Hepatocyte (in vitro differentiated cells): ENCODE measurements around the gene ADPRS. TPM values are rescaled to one million over a fixed set of nuclear protein-coding genes. Genes with fewer than 3 reads are reported as not detected.

ENCODE experiments used
- DNase-seq: peaks from one replicate; pipeline ENCODE4 v3.0.0-alpha.2; 2016; ENCODE audit warnings: low spot score
- H2AFZ ChIP-seq: fragments of 200-600 bp; sonication (generic); 2 replicates; pipeline ENCODE4 v1.6.0; 2016; ENCODE audit warnings: antibody characterized with exemption, mild to moderate bottlenecking
- H3K27ac ChIP-seq: fragments of 200-600 bp; sonication (generic); 2 replicates; pipeline ENCODE4 v1.5.1; 2016; ENCODE audit warnings: mild to moderate bottlenecking
- H3K27me3 ChIP-seq: fragments of 200-600 bp; sonication (generic); 2 replicates; pipeline ENCODE4 v1.6.1; 2016
- H3K36me3 ChIP-seq: fragments of 200-600 bp; sonication (generic); replicated peaks from 2 replicates; pipeline ENCODE4 v1.5.1; 2016; ENCODE audit warnings: low read depth; ENCODE audit not compliant: insufficient read depth
- H3K4me1 ChIP-seq: fragments of 200-600 bp; sonication (generic); 2 replicates; pipeline ENCODE4 v1.5.1; 2016; ENCODE audit warnings: mild to moderate bottlenecking, moderate library complexity; ENCODE audit not compliant: insufficient read depth
- H3K4me2 ChIP-seq: fragments of 200-600 bp; sonication (generic); 2 replicates; pipeline ENCODE4 v1.6.0; 2016
- H3K4me3 ChIP-seq: fragments of 200-600 bp; sonication (generic); 2 replicates; pipeline ENCODE4 v1.5.1; 2016; ENCODE audit warnings: mild to moderate bottlenecking
- H3K79me2 ChIP-seq: fragments of 200-600 bp; sonication (generic); 2 replicates; pipeline ENCODE4 v1.6.0; 2017; ENCODE audit warnings: mild to moderate bottlenecking
- H3K9me2 ChIP-seq: fragments of 200-600 bp; sonication (generic); replicated peaks from 2 replicates; pipeline ENCODE4 v1.6.0; 2017; ENCODE audit warnings: mild to moderate bottlenecking; ENCODE audit not compliant: insufficient read depth
- H3K9me3 ChIP-seq: fragments of 200-600 bp; sonication (generic); 2 replicates; pipeline ENCODE4 v1.5.1; 2016; ENCODE audit warnings: low read depth, mild to moderate bottlenecking
- H4K20me1 ChIP-seq: fragments of 200-600 bp; sonication (generic); 2 replicates; pipeline ENCODE4 v1.6.0; 2016; ENCODE audit warnings: mild to moderate bottlenecking; ENCODE audit not compliant: insufficient read depth, poor library complexity, severe bottlenecking
- EZH2 ChIP-seq: fragments of 200-600 bp; sonication (generic); IDR thresholded peaks from 2 replicates; pipeline ENCODE4 v1.6.1; 2016; ENCODE audit warnings: antibody characterized with exemption, mild to moderate bottlenecking, borderline replicate concordance
- EZH2phosphoT487 ChIP-seq: fragments of 200-600 bp; sonication (generic); IDR thresholded peaks from one replicate; pipeline ENCODE4 v1.6.1; 2018; ENCODE audit warnings: antibody characterized with exemption, mild to moderate bottlenecking, low read depth, moderate library complexity; ENCODE audit not compliant: unreplicated experiment, severe bottlenecking
- WGBS: methylation state at CpG from one replicate; pipeline ENCODE4 v1.1.6; 2016; ENCODE audit warnings: low lambda C conversion rate; ENCODE audit errors: missing lambda C conversion rate; 5-methylcytosine and 5-hydroxymethylcytosine counted together
- polyA plus RNA-seq: library from polyadenylated mRNA; unstranded; fragments of >200 nt; fragmentation: Nextera tagmentation; extraction: Ambion mirVana; gene quantifications from 2 replicates; pipeline ENCODE4 v1.2.1, GENCODE V29; 2016
- total RNA-seq: library from RNA; depleted of rRNA; stranded (reverse); fragments of >200 nt; gene quantifications from 2 replicates; pipeline ENCODE4 v1.2.3, GENCODE V29; 2014
- TF ChIP-seq, protein P1 (sequence below): fragments of 200-600 bp; sonication (generic); IDR thresholded peaks from 2 replicates; pipeline ENCODE4 v1.5.1; 2016; ENCODE audit warnings: antibody characterized with exemption, mild to moderate bottlenecking; ENCODE audit not compliant: poor library complexity

ADPRS gene
- total and polyA plus RNA-seq, 2 experiments from 2014 or later, result 37.6 to 42.7 TPM

DNA sequence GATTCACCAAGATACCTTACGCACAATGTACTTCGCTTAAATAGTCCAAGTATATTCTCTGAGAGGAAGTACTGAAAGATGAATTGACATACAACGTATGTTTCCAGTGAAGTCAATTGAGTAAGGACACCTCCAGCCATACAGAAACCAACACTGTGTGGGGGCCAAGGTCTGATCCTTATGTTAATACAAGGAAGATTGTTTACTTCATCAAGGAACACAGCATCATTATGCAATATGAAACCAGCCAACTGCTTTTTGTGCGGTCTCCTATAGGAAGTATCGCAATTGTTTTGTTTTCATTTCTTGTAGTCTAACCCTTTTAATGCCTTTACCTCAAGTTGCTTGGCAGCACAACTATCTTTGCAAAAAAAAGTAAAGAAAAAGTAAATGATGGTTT is 33.0 kb upstream of the ADPRS start:
- H3K27me3 ChIP-seq, result no peaks in the 10 kb centered on the region
- H3K36me3 ChIP-seq, result no peaks in the 10 kb centered on the region
- no peaks in the 10 kb centered on the region for H4K20me1 ChIP-seq
- WGBS, result 95% methylated on average over 5 of the region's 5 CpGs
- no peak overlapping the region for H3K4me3 ChIP-seq
- no peak overlapping the region for H2AFZ ChIP-seq
- DNase-seq, result no peak
- H3K27ac ChIP-seq, result no peak overlapping the region
- H3K4me2 ChIP-seq, result no peak overlapping the region
- no peaks in the 10 kb centered on the region for H3K79me2 ChIP-seq
- no peaks in the 10 kb centered on the region for H3K9me3 ChIP-seq
- no peaks in the 10 kb centered on the region for H3K4me1 ChIP-seq
- no peaks in the 10 kb centered on the region for H3K9me2 ChIP-seq
- TF ChIP-seq EZH2 (no peak), EZH2phosphoT487 (no peak)
- TF ChIP-seq, protein P1, sequence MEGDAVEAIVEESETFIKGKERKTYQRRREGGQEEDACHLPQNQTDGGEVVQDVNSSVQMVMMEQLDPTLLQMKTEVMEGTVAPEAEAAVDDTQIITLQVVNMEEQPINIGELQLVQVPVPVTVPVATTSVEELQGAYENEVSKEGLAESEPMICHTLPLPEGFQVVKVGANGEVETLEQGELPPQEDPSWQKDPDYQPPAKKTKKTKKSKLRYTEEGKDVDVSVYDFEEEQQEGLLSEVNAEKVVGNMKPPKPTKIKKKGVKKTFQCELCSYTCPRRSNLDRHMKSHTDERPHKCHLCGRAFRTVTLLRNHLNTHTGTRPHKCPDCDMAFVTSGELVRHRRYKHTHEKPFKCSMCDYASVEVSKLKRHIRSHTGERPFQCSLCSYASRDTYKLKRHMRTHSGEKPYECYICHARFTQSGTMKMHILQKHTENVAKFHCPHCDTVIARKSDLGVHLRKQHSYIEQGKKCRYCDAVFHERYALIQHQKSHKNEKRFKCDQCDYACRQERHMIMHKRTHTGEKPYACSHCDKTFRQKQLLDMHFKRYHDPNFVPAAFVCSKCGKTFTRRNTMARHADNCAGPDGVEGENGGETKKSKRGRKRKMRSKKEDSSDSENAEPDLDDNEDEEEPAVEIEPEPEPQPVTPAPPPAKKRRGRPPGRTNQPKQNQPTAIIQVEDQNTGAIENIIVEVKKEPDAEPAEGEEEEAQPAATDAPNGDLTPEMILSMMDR, result no peak

DNA sequence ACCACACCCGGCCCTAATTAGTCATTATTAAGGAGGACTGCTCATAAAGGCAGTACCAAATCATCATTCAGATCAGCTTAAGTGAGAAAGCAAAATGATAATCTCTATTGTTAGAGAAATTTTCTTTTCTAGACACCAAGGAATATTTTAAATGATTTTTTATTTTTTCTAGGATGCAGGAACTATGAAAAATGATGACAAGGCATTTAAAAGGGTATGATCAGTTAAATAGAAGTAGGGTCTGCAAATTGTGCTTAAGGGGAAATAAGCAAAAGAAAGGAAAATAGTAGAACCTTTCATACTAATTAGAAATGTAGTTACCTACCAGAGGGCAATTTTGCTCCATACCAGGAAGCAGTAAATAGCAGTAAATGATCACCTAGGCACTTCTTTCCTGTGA is 26.4 kb upstream of the ADPRS start:
- H4K20me1 ChIP-seq, result no peaks in the 10 kb centered on the region
- H3K36me3 ChIP-seq, result no peaks in the 10 kb centered on the region
- H3K27ac ChIP-seq, result no peak overlapping the region
- H3K4me2 ChIP-seq, result no peak overlapping the region
- H3K4me3 ChIP-seq, result no peak overlapping the region
- no peak for TF ChIP-seq EZH2phosphoT487
- TF ChIP-seq EZH2, result no peak
- TF ChIP-seq, protein P1, result no peak
- no peaks in the 10 kb centered on the region for H3K79me2 ChIP-seq
- 86% methylated on average over 1 of the region's 1 CpG for WGBS
- no peaks in the 10 kb centered on the region for H3K9me2 ChIP-seq
- H3K27me3 ChIP-seq, result no peaks in the 10 kb centered on the region
- no peak for DNase-seq
- no peaks in the 10 kb centered on the region for H3K9me3 ChIP-seq
- no peaks in the 10 kb centered on the region for H3K4me1 ChIP-seq
- no peak overlapping the region for H2AFZ ChIP-seq

DNA sequence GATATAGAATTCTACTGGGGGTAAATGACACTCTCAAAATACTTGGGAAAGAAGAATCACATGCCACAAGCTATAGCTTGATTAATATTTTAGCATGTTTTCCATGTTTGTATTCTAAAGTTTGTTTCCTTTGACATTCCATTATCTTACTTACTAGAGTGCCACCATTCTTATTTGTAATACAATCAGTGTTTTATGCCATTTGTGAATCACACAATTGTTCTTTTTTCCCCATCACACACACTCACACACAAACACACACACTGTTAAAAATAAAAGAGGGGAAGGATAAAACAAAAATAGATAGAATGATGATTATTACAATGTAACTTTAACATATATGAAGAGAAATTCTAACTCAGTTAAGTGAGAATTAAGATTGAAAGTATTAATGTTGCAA is 20.8 kb upstream of the ADPRS start:
- DNase-seq, result no peak
- no peaks in the 10 kb centered on the region for H3K27me3 ChIP-seq
- H3K9me2 ChIP-seq, result no peaks in the 10 kb centered on the region
- H3K79me2 ChIP-seq, result no peaks in the 10 kb centered on the region
- H3K9me3 ChIP-seq, result no peaks in the 10 kb centered on the region
- H3K4me3 ChIP-seq, result no peak overlapping the region
- H3K36me3 ChIP-seq, result no peaks in the 10 kb centered on the region
- no peaks in the 10 kb centered on the region for H3K4me1 ChIP-seq
- TF ChIP-seq EZH2phosphoT487 (no peak), EZH2 (no peak)
- TF ChIP-seq, protein P1, result no peak
- H3K27ac ChIP-seq, result no peak overlapping the region
- H3K4me2 ChIP-seq, result no peak overlapping the region
- no peaks in the 10 kb centered on the region for H4K20me1 ChIP-seq
- no peak overlapping the region for H2AFZ ChIP-seq

DNA sequence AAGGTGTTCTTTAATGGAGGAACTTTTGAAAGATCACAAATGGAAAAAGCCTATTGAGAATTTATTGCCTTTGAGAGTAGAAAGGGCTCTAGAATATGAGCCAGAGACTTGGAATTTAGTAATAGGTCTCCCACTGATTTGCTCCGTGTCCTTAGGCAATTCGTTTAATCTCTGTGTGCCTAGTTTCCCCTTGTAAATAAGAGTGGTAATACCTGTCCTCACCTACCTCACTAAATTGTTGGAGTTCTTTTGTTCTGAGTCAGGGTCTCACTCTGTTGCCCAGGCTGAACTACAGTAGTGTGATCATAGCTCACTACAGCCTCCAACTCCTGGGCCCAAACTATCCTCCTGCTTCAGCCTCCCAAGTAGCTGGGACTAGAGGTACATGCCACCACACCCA is 19.8 kb upstream of the ADPRS start:
- no peaks in the 10 kb centered on the region for H3K9me3 ChIP-seq
- no peak for TF ChIP-seq EZH2phosphoT487
- TF ChIP-seq, protein P1, result no peak
- no peak for TF ChIP-seq EZH2
- WGBS, result 50% methylated on average over 2 of the region's 2 CpGs
- no peaks in the 10 kb centered on the region for H3K79me2 ChIP-seq
- no peak overlapping the region for H3K27ac ChIP-seq
- no peaks in the 10 kb centered on the region for H3K27me3 ChIP-seq
- H4K20me1 ChIP-seq, result no peaks in the 10 kb centered on the region
- no peak for DNase-seq
- H3K4me3 ChIP-seq, result no peak overlapping the region
- H3K9me2 ChIP-seq, result no peaks in the 10 kb centered on the region
- H3K36me3 ChIP-seq, result no peaks in the 10 kb centered on the region
- H3K4me1 ChIP-seq, result no peaks in the 10 kb centered on the region
- no peak overlapping the region for H3K4me2 ChIP-seq
- no peak overlapping the region for H2AFZ ChIP-seq
